ENCODE measurements around the gene MYBBP1A.

MYBBP1A gene

DNA sequence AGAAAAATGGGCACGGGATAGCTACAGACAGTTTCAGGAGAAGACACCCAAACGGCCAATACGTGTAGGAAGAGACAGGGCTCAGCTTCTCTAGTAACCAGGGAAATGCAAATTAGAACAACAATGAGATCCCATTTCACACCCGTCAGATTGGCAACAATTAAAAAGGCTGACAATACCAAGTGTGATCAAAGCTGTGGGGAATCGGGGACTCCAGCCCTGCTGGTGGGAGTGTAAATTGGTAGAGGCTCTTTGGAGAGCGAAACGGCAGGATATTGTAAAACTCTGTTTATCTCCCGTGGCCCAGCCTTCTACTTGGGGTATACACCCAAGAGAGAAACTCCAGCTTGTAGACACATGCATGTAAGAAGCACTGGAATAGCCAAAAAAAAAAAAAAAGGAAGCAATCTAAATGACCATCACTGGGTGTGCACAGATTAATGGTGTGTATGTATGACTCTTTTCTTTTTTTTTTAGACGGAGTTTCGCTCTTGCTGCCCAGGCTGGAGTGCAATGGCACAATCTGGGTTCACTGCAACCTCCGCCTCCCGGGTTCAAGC, 27.5 kb downstream of the MYBBP1A start:
- ATAC-seq, result no peak
- TF ChIP-seq SNAI2 (CRISPR knock-in tag; IDR thresholded peaks at IDR 0.05) (no peak), RARB (CRISPR knock-in tag; IDR thresholded peaks at IDR 0.05) (no peak), ZC3H10 (CRISPR knock-in tag; IDR thresholded peaks at IDR 0.05) (no peak), ZNF8 (CRISPR knock-in tag; IDR thresholded peaks at IDR 0.05) (no peak), ZNF565 (CRISPR knock-in tag; conservative IDR thresholded peaks at IDR 0.05; ENCODE audit: low read depth) (no peak), TCF4 (CRISPR knock-in tag; IDR thresholded peaks at IDR 0.05; ENCODE audit: borderline replicate concordance) (no peak), BACH2 (CRISPR knock-in tag; IDR thresholded peaks at IDR 0.05; ENCODE audit: borderline replicate concordance) (no peak), ZFP3 (CRISPR knock-in tag; IDR thresholded peaks at IDR 0.05) (no peak), CREB5 (CRISPR knock-in tag; IDR thresholded peaks at IDR 0.05; ENCODE audit: low read depth) (no peak), ZNF70 (CRISPR knock-in tag; IDR thresholded peaks at IDR 0.05) (no peak), ESRRG (CRISPR knock-in tag; IDR thresholded peaks at IDR 0.05) (no peak), ARNTL (CRISPR knock-in tag; IDR thresholded peaks at IDR 0.05; ENCODE audit: borderline replicate concordance, low read depth) (no peak), PPARA (CRISPR knock-in tag; IDR thresholded peaks at IDR 0.05; ENCODE audit: borderline replicate concordance) (no peak), TOX (CRISPR knock-in tag; IDR thresholded peaks at IDR 0.05; ENCODE audit: borderline replicate concordance) (no peak), CSDC2 (CRISPR knock-in tag; IDR thresholded peaks at IDR 0.05) (no peak)
- TF ChIP-seq, protein P1, sequence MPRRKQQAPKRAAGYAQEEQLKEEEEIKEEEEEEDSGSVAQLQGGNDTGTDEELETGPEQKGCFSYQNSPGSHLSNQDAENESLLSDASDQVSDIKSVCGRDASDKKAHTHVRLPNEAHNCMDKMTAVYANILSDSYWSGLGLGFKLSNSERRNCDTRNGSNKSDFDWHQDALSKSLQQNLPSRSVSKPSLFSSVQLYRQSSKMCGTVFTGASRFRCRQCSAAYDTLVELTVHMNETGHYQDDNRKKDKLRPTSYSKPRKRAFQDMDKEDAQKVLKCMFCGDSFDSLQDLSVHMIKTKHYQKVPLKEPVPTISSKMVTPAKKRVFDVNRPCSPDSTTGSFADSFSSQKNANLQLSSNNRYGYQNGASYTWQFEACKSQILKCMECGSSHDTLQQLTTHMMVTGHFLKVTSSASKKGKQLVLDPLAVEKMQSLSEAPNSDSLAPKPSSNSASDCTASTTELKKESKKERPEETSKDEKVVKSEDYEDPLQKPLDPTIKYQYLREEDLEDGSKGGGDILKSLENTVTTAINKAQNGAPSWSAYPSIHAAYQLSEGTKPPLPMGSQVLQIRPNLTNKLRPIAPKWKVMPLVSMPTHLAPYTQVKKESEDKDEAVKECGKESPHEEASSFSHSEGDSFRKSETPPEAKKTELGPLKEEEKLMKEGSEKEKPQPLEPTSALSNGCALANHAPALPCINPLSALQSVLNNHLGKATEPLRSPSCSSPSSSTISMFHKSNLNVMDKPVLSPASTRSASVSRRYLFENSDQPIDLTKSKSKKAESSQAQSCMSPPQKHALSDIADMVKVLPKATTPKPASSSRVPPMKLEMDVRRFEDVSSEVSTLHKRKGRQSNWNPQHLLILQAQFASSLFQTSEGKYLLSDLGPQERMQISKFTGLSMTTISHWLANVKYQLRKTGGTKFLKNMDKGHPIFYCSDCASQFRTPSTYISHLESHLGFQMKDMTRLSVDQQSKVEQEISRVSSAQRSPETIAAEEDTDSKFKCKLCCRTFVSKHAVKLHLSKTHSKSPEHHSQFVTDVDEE (CRISPR knock-in tag; IDR thresholded peaks at IDR 0.05), result no peak
- TF ChIP-seq, protein P2, sequence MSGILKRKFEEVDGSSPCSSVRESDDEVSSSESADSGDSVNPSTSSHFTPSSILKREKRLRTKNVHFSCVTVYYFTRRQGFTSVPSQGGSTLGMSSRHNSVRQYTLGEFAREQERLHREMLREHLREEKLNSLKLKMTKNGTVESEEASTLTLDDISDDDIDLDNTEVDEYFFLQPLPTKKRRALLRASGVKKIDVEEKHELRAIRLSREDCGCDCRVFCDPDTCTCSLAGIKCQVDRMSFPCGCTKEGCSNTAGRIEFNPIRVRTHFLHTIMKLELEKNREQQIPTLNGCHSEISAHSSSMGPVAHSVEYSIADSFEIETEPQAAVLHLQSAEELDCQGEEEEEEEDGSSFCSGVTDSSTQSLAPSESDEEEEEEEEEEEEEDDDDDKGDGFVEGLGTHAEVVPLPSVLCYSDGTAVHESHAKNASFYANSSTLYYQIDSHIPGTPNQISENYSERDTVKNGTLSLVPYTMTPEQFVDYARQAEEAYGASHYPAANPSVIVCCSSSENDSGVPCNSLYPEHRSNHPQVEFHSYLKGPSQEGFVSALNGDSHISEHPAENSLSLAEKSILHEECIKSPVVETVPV (CRISPR knock-in tag; IDR thresholded peaks at IDR 0.05), result no peak
- TF ChIP-seq, protein P3, sequence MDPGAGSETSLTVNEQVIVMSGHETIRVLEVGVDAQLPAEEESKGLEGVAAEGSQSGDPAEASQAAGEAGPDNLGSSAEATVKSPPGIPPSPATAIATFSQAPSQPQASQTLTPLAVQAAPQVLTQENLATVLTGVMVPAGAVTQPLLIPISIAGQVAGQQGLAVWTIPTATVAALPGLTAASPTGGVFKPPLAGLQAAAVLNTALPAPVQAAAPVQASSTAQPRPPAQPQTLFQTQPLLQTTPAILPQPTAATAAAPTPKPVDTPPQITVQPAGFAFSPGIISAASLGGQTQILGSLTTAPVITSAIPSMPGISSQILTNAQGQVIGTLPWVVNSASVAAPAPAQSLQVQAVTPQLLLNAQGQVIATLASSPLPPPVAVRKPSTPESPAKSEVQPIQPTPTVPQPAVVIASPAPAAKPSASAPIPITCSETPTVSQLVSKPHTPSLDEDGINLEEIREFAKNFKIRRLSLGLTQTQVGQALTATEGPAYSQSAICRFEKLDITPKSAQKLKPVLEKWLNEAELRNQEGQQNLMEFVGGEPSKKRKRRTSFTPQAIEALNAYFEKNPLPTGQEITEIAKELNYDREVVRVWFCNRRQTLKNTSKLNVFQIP (CRISPR knock-in tag; IDR thresholded peaks at IDR 0.05; ENCODE audit: borderline replicate concordance, low read depth), result no peak

DNA sequence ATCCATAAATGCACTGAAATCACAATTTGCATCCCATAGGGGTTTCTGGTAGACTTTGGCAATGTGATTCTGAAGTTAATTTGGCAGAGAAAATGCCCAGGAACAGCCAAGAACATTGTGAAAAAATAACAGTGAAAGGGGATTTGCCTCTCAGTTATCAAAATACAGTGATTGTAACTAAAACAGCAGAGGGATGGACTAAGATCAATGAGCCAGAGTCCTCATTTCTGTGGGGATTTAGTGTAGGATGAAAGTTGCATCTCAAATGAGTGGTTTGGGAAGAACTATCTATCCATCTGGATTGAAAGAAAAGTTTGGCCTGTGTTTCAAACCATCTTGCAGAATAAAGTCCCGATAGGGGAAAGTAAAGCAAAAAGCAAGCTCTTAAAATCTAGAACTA, 28.1 kb downstream of the MYBBP1A start:
- TF ChIP-seq ZNF565 (CRISPR knock-in tag; conservative IDR thresholded peaks at IDR 0.05; ENCODE audit: low read depth) (no peak), ARNTL (CRISPR knock-in tag; IDR thresholded peaks at IDR 0.05; ENCODE audit: borderline replicate concordance, low read depth) (no peak)
- ATAC-seq, result no peak

DNA sequence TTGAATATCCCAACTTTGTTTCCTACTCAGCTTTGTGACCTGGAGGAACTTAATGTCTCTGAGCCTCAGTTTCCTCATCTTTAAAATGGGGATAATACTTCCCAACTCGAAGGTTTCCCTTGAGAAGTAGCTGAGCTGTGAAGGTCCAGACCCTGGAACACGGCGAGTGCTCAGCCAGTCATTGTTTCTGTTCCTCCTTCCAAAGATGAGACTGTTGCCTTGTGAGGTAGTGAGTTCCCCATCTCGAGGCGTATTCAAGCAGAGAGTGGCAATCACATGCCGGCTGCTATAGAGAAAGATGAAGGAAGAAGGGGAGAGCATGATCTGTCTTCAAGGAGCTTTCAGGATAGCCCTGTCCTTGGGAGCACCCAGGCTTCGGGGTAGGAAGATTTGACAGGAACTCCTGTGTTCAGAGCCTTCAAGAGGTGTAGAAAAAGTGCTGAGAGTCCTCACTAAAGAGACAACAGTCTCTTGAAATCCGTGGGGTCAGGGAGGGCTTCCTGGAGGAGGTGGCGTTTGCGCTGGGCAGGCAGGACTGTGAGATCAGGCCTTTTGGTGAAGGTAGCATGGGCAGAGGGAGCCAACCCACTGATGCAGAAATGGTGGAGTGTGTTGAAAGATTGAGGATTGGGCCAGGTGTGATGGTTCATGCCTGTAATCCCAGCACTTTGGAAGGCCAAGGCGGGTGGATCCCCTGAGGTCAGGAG, 29.3 kb downstream of the MYBBP1A start:
- ATAC-seq, result no peak
- TF ChIP-seq, protein P4, sequence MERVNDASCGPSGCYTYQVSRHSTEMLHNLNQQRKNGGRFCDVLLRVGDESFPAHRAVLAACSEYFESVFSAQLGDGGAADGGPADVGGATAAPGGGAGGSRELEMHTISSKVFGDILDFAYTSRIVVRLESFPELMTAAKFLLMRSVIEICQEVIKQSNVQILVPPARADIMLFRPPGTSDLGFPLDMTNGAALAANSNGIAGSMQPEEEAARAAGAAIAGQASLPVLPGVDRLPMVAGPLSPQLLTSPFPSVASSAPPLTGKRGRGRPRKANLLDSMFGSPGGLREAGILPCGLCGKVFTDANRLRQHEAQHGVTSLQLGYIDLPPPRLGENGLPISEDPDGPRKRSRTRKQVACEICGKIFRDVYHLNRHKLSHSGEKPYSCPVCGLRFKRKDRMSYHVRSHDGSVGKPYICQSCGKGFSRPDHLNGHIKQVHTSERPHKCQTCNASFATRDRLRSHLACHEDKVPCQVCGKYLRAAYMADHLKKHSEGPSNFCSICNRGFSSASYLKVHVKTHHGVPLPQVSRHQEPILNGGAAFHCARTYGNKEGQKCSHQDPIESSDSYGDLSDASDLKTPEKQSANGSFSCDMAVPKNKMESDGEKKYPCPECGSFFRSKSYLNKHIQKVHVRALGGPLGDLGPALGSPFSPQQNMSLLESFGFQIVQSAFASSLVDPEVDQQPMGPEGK (CRISPR knock-in tag; IDR thresholded peaks at IDR 0.05; ENCODE audit: borderline replicate concordance), result no peak
- no peak for TF ChIP-seq ZFP3 (CRISPR knock-in tag; IDR thresholded peaks at IDR 0.05)
- no peak for TF ChIP-seq RARB (CRISPR knock-in tag; IDR thresholded peaks at IDR 0.05)
- no peak for TF ChIP-seq TCF4 (CRISPR knock-in tag; IDR thresholded peaks at IDR 0.05; ENCODE audit: borderline replicate concordance)
- no peak for TF ChIP-seq ESRRG (CRISPR knock-in tag; IDR thresholded peaks at IDR 0.05)
- TF ChIP-seq CREB5 (CRISPR knock-in tag; IDR thresholded peaks at IDR 0.05; ENCODE audit: low read depth), result no peak
- TF ChIP-seq, protein P3 (CRISPR knock-in tag; IDR thresholded peaks at IDR 0.05; ENCODE audit: borderline replicate concordance, low read depth), result no peak
- no peak for TF ChIP-seq ZNF565 (CRISPR knock-in tag; conservative IDR thresholded peaks at IDR 0.05; ENCODE audit: low read depth)
- TF ChIP-seq PPARA (CRISPR knock-in tag; IDR thresholded peaks at IDR 0.05; ENCODE audit: borderline replicate concordance), result no peak
- TF ChIP-seq OSR1 (CRISPR knock-in tag; IDR thresholded peaks at IDR 0.05), result no peak
- TF ChIP-seq TOX (CRISPR knock-in tag; IDR thresholded peaks at IDR 0.05; ENCODE audit: borderline replicate concordance), result no peak
- TF ChIP-seq ZFP30 (CRISPR knock-in tag; IDR thresholded peaks at IDR 0.05), result no peak
- no peak for TF ChIP-seq ZC3H10 (CRISPR knock-in tag; IDR thresholded peaks at IDR 0.05)
